Amniotic stem cell (primary cell): ENCODE results near the gene KRT4.
"Not testable (repeated sequence)": the region's sequence is repeated elsewhere in the genome, so short reads cannot be mapped to it uniquely, and the experiment has no call there.

Experiments
- DNase-seq: peaks from one replicate; lab custom pipeline; 2025; lab: John Stamatoyannopoulos, UW

The KRT4 gene

GRCh38 chr12:52807544-52808470 is 6.1 kb downstream of the KRT4 start:
- no peak for DNase-seq

GRCh38 chr12:52806821-52807543 is 6.9 kb downstream of the KRT4 start:
- no peak for DNase-seq

DNA sequence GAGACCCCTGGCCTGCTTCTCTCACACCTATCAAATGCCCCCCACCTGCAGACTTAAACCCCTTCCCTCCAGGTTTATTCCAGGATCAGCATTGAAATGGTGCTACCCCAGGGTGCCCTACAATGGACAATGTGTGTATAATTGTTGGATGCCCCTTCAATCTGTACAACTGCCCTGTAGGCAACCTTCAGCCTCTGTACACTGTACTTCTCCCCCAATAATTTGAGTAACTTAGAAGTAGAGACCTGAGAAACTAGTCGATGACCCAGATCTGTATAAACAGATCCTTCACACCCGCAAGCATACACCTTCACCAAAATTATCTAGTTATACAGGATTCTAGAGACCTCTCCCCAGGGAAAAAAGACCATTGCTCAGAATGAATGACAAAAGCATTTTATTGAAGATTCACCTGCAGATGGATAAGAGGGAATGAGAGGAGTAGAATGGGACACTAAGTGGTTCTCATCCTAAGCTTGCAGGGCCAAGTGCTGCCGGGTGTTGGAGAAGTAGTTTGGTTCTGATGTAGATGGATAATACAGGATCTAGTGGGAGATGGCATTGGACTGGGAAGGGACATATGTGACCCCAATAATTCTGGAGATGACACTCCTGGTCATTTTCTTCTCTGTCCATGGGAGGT is 7.6 kb downstream of the KRT4 start:
- no peak for DNase-seq

DNA sequence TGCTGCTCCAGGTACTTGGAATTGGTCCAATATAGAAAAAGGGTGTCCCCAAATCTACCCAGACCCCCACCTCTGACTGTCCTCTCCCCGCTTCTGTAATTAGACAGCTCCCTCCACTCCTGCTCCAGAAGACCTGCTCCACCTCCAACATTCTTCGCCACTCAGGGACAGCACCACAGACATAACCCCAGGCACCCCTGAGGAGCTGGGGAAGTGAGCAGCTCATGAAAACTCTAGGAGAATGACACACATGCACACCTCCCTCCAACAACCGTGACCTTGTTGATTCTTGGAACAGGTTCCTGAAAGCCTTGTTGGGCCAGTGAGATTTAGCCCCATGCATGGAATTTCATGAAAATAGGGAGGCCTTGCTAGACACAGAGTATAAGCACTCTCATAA is 8.2 kb downstream of the KRT4 start:
- no peak for DNase-seq

GRCh38 chr12:52805000-52805399 is 8.9 kb downstream of the KRT4 start:
- no peak for DNase-seq

DNA sequence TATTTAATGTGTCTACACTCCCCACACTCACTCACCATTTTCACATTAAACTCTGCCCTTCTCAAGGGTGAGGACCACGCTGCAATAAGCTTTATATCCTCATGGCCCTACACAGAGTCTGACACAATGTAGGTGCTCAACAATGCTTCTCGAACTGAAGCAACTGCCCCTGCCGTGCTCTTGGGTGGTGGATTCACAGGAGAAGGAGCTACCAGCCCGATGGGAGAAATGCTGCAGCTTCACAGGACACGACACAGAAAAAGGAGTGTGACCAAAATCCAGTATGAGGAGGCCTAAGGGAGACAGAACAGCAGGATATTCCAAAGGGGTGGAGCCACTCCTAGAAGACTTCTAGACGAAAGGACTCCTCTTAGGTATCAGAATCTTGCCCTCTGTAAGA is 11.5 kb downstream of the KRT4 start:
- no peak for DNase-seq

- DNase-seq: no peak
These were observed 12.1 kb downstream of the KRT4 start for GRCh38 chr12:52801773-52802172.

DNA sequence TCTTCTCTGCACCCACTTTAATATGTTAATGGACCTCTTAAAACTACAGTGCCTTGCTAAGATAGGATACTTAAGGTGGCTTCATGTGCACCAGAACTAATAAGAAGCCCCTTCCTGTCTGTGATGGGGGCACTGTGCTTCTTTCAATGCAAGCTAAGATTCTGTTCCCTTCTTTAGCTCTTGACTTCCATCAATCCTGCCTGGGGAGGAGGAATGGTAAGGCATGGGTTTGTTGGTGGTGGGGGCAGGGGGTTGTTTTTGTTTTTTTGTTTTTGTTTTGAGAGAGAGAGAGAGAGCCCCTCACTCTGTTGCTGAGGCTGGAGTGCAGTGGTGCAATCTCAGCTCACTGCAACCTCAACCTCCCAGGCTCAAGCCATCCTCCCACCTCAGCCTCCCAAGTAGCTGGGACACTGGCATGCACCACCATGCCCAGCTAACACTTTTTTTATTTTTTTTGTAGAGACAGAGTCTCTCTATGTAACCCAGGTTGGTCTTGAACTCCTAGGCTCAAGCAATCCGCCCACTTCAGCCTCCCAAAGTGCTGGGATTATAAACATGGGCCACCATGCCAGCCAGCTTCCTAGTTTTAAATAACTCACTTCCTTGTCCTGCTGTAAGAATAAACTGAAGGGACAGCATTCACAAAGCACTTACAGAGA is 13.5 kb downstream of the KRT4 start:
- no peak for DNase-seq

DNA sequence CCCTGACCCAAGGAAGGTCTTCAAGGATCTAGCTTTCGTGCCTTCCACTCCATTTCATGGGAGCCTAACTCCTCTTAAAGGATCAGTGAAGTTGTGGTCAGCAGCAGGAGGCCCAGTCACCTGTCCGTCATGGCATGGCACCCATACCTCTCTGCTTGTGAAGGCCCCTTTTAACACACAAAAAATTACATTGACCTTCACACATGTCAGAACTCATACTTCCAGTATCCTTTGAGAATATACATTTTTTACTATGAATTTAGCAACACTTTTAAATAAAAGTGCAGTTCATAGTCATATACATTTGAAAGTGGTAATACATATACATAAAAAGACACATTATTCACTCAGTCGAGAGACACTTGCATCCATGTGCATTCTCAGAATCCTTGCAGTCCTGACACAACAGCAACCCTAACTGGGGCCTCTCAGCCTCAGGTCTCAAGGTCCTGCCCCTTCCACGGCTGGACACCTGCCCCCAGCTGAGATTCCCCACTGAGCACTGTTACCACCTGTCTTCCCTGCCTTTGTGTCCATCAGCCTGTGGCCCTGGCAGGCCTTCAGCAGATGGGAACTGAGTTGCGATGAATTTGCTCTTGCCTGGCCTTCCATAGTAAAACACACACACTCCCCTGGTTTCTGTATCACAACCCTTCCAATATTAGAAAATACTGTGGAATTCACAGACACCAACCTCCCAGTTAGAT is 14.3 kb downstream of the KRT4 start:
- DNase-seq: no peak

DNA sequence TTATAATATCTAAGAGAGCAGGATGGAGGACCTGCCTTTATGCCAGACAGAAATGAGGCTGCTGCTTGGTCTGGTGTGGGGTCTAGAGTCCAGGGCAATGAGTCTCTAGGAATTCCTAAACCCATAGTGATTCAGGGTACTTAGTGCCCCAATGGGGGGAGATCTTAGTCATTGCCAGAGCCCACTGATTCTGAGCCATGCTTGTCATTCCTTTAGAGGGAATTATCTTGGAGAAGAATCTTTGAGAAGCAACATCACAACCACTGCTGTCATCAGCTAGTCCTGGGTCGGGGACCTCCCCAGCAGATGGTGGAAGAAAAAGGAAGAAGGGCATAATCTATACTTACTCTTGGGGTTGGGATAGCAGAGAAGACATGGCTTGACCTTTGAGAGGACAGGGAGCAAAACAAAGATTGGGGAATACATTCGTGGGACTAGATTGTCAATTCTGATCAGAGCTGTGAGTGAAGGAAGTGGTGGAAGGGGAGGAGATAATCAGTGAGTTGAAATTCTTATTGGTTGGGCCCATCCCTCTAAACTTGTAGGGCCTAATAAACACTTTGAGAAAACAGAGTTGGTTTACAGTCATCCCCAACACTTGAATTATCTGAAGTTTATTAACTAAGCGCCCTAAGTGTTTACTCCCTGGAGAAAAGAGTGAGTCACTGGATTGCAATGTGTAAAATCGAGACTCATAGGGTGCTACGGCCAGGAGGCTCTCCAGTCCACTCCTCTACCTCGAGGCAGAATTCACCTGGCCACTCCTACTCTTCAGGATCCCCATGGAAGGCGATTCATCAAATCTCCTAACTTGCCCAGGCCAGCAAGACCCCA is 15.0 kb downstream of the KRT4 start:
- DNase-seq: no peak

- no peak for DNase-seq
These were observed 15.8 kb downstream of the KRT4 start for GRCh38 chr12:52798003-52798670.

- DNase-seq: no peak
These were observed 16.4 kb downstream of the KRT4 start for GRCh38 chr12:52797529-52797894.

- DNase-seq: no peak
These were observed 16.9 kb downstream of the KRT4 start for GRCh38 chr12:52796839-52797528.

GRCh38 chr12:52796429-52796794 is 17.5 kb downstream of the KRT4 start:
- no peak for DNase-seq

DNA sequence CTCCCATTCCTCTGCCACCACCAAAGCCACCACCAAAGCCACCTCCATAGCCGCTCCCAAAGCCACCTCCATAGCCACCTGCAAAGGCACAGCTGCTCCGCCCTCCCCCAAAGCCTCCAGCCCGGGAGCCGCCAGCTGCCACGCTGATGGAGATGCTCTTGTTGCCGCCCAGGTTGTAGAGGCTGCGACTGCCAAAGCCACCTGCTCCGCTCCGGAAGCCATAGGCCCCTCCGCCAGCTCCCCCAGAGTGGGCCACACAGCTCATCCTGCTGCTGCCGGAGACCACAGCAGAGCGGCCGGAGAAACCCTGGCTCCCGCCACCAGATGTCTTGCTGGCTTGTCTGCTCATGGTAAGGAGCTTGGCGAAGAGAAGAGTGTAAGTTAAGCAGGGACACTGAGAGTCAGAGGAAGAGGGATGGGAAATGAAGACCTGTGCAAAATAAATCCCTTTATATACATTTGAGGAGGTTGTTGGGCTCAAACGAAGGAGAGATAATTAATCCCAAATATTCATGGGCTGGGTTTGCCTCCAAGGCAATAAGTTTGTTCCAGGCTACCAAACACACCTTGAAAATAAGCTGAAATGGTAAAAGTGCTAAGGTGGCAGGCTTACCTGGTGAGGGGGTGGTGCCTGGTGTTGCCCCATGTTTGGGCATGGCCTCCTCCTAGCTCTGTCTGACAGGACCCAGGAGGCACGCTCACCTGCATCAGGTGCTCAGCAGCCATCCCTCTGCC is 18.1 kb downstream of the KRT4 start, which contains the start of gene KRT3:
Gene KRT3 (minus strand): TSS at position 424 of the 735 bp plus-strand sequence. CDS start 75 bp downstream, at position 349.
- no peak for DNase-seq

GRCh38 chr12:52795332-52795674 is 18.6 kb downstream of the KRT4 start:
- DNase-seq: not testable (repeated sequence)

DNA sequence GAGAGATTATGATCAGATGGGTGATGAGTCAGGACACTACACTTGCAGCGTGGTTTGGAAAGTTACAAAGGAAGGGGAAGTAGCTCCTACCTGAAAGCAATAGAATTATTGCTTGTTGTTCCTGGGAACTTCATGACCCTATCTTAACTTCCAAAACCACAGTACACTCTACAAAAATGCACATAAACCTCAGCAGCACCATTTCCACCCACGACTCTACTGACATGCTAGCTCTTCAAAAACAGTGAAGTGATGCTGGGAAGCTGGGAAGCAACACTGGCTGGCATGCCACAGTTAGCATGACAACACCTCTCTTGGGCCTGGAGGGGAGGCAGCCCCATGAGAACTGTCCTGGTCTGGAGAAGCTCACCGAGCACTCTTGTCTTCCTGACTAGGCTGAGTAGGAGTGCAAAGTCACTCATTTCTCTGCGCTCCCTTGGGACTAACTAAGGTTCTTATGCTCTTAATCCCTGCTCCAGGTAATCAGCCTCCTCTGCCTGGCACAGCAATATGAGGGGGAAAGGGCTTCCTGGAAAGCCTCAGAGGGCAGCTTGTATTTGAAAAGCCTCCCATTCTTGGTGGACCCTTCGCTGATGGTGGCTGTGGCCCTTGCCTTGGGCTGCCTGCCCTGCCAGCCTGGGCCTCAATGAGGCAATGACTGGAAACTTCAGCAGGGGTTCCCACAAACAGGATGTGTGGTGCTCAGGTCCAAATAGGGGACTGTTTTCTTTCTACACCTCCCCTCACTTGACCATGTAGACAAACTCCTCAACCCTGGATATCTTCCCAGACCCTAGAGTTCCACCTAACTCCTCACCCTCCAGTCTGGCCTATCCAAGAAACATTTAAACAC is 19.2 kb downstream of the KRT4 start:
- no peak for DNase-seq
